ENCODE measurements around the gene COPB2. TPM values are rescaled to one million over a fixed set of nuclear protein-coding genes. Genes with fewer than 3 reads are reported as not detected.

Gene COPB2
- total RNA-seq, 1 donor from 2014 or later = 113 TPM

DNA sequence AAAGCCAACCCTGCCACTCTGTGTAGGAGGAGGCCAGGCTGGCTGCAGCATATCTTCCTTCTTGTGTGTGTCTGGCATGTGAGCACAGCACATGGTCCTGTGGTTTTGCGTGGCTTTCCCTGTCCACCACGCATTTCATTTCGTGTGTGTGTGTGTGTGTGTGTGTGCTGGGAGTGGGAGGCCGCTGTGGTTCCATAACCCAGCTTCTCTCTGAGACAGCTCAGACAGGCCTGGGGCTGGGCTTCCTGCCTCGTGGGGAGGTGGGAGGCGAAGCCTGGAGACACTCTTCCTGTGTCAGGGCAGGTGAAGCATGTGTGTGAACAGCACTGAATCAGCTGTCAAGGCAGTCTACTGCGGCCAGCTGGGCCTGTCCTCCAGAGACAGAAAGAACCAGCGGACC lies 61.6 kb downstream of the COPB2 start:
- Mint-ChIP-seq H3K27ac (ENCODE audit: unreplicated experiment) (no peak overlapping the region), H3K27me3 (ENCODE audit: low read depth) (peaks cover 71% of the 10 kb centered on the region), H3K4me1 (peaks cover 5% of the 10 kb centered on the region), H3K4me3 (no peak overlapping the region), H3K36me3 (ENCODE audit: low read depth) (no peaks in the 10 kb centered on the region), H3K9me3 (no peaks in the 10 kb centered on the region)
- no peak for TF ChIP-seq CTCF (conservative IDR thresholded peaks at IDR 0.05)
- no peak for DNase-seq (ENCODE audit: low read depth, low spot score)

- no peaks in the 10 kb centered on the region for H3K36me3 Mint-ChIP-seq (ENCODE audit: low read depth)
- H3K27me3 Mint-ChIP-seq (ENCODE audit: low read depth) = peaks cover 70% of the 10 kb centered on the region
- H3K9me3 Mint-ChIP-seq = no peaks in the 10 kb centered on the region
- TF ChIP-seq CTCF (conservative IDR thresholded peaks at IDR 0.05) = no peak
- H3K4me1 Mint-ChIP-seq = peaks cover 5% of the 10 kb centered on the region
- no peak overlapping the region for H3K27ac Mint-ChIP-seq (ENCODE audit: unreplicated experiment)
- no peak overlapping the region for H3K4me3 Mint-ChIP-seq
- DNase-seq (ENCODE audit: low read depth, low spot score) = no peak
Measured at GRCh38 chr3:139327231-139327630, 62.2 kb downstream of the COPB2 start.

GRCh38 chr3:139326707-139327106 lies 62.7 kb downstream of the COPB2 start:
- H3K27me3 Mint-ChIP-seq (ENCODE audit: low read depth) = peaks cover 67% of the 10 kb centered on the region

DNA sequence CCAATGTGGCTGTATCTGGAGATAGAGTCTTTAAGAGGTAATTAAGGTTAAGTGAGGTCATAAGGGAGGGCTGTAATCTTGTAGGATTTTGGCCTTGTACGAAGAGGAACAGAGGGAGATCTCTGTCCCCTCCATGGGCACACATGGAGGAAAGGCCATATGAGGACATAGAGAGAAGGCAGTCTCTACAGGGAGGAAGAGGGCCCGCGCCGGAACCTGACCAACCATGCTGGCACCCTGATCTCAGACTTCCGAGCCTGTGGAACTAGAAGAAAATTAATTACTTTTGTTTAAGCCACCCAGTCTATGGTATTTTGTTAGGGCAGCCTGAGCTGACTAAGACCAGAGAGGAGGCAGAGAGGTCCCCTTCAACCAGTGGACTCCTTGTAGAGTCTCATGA lies 63.3 kb downstream of the COPB2 start:
- peaks cover 65% of the 10 kb centered on the region for H3K27me3 Mint-ChIP-seq (ENCODE audit: low read depth)
- no peaks in the 10 kb centered on the region for H3K36me3 Mint-ChIP-seq (ENCODE audit: low read depth)
- peaks cover 5% of the 10 kb centered on the region for H3K4me1 Mint-ChIP-seq
- no peak overlapping the region for H3K4me3 Mint-ChIP-seq
- H3K9me3 Mint-ChIP-seq = no peaks in the 10 kb centered on the region
- no peak for DNase-seq (ENCODE audit: low read depth, low spot score)
- no peak for TF ChIP-seq CTCF (conservative IDR thresholded peaks at IDR 0.05)
- no peak overlapping the region for H3K27ac Mint-ChIP-seq (ENCODE audit: unreplicated experiment)

More at GRCh38 chr3:139326707-139327106, 62.7 kb downstream of the COPB2 start:
- H3K4me1 Mint-ChIP-seq = peaks cover 5% of the 10 kb centered on the region
- no peaks in the 10 kb centered on the region for H3K9me3 Mint-ChIP-seq
- DNase-seq (ENCODE audit: low read depth, low spot score) = no peak
- no peak overlapping the region for H3K4me3 Mint-ChIP-seq
- no peaks in the 10 kb centered on the region for H3K36me3 Mint-ChIP-seq (ENCODE audit: low read depth)
- no peak for TF ChIP-seq CTCF (conservative IDR thresholded peaks at IDR 0.05)
- no peak overlapping the region for H3K27ac Mint-ChIP-seq (ENCODE audit: unreplicated experiment)

DNA sequence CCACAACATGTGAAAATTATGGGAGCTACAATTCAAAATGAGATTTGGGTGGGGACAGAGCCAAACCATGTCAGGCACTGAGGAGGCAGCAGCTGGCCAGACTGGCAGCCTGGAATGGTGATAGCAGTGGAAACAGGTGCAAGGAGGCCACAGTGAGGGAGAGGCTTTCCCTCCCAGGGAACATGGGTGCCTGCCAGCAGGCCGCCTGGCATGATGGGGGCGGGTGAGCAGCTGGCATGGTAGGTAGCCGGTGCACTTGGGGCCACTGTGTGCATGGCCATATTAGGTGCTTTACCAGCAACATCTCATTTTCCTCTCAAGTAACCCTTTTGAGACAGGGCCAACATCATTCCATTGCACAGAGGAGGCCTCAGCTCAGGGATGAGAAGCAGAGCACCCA lies 63.9 kb downstream of the COPB2 start:
- H3K27me3 Mint-ChIP-seq (ENCODE audit: low read depth) = peaks cover 62% of the 10 kb centered on the region
- H3K27ac Mint-ChIP-seq (ENCODE audit: unreplicated experiment) = no peak overlapping the region
- H3K9me3 Mint-ChIP-seq = no peaks in the 10 kb centered on the region
- TF ChIP-seq CTCF (conservative IDR thresholded peaks at IDR 0.05) = no peak
- H3K36me3 Mint-ChIP-seq (ENCODE audit: low read depth) = no peaks in the 10 kb centered on the region
- H3K4me1 Mint-ChIP-seq = peaks cover 5% of the 10 kb centered on the region
- no peak overlapping the region for H3K4me3 Mint-ChIP-seq
- DNase-seq (ENCODE audit: low read depth, low spot score) = no peak

DNA sequence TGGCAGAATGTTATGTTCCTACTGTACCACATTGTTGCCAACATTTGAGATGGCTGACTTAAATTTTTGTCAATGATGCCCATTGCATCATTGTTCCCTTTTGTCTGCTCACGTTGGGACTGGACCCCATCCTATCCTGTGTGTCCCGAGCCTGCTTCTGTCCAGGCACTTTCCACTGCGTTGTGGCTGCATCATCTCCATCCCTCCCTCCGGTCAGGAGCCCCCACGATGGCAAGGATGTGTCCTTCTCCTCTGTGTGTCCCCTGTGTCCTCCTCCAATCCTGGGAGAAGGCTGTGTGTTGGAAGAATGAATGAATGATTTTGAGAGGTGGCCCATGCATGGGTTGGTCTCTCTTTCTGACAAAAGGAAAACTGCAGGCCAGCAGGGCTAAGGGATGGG lies 65.0 kb downstream of the COPB2 start:
- Mint-ChIP-seq H3K9me3 (no peaks in the 10 kb centered on the region), H3K4me3 (no peak overlapping the region), H3K27ac (ENCODE audit: unreplicated experiment) (no peak overlapping the region), H3K4me1 (peaks cover 4% of the 10 kb centered on the region), H3K36me3 (ENCODE audit: low read depth) (no peaks in the 10 kb centered on the region), H3K27me3 (ENCODE audit: low read depth) (peaks cover 58% of the 10 kb centered on the region)
- TF ChIP-seq CTCF (conservative IDR thresholded peaks at IDR 0.05) = no peak
- no peak for DNase-seq (ENCODE audit: low read depth, low spot score)
